ENCODE data around the gene NAP1L3.

The NAP1L3 gene, protein sequence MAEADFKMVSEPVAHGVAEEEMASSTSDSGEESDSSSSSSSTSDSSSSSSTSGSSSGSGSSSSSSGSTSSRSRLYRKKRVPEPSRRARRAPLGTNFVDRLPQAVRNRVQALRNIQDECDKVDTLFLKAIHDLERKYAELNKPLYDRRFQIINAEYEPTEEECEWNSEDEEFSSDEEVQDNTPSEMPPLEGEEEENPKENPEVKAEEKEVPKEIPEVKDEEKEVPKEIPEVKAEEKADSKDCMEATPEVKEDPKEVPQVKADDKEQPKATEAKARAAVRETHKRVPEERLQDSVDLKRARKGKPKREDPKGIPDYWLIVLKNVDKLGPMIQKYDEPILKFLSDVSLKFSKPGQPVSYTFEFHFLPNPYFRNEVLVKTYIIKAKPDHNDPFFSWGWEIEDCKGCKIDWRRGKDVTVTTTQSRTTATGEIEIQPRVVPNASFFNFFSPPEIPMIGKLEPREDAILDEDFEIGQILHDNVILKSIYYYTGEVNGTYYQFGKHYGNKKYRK
- total RNA-seq, result 7.8 to 8.1 reads per million in 2 donors

DNA sequence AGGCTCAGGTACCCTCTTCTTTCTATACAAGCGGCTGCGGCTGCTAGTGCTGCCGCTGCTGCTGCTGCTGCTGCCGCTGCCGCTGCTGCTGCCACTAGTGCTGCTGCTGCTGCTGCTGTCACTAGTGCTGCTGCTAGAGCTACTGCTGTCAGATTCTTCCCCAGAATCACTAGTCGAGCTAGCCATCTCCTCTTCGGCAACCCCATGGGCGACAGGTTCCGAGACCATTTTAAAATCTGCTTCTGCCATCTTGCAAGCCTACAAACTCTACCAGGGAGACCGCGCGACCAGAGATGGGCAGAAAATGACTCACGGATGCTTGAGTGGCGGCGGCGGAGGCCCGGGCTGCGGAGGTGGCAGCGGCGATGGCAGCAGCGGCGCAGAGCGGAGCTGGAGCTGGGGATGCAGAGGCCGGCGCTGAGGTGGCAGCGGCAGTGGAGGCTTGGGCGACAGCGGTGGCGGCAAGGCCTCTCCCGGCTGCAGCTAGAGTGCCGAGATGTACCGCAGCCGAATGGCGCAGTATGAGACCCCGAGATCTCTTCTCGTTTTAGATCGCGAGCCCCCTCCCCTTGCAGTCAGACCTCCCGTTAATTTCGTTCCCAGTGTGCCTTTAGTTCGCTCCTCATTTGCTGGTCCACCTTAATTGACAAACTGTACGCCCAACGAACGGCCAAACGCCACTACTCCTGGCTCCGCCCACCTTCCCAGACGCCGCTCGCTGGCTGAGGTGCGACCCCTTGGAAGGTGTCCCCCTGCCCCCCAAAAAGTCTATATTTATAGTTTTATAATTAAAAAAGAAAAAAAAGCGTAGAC lies at the start of gene NAP1L3:
TSS of gene NAP1L3 (minus strand) at position 523 of the 813 bp plus-strand sequence. CDS start at position 249, 274 bp downstream.
- peak; percentile 8 to 85 (median 45) for DNase-seq

- no peak for DNase-seq
Measured at GRCh38 chrX:93711076-93711475, 37.7 kb upstream of the NAP1L3 start.

DNA sequence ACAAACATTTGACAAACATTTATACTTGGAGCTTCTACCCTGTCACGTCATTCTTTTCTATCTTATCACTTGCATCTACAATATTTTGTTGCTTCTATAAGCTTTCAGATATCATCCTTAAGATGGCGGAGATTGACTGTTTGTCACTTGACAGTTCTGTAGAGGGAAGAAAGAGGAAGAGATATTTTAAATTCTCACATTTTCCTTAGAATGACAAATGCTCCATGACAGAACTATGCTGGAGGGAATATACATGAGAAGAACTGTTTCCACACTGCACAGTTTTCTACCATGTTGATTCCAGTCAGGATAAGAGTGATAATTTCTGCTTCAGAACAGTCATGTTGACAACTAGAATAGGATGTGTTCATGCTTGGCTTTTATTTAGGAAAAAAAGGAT lies 30.3 kb upstream of the NAP1L3 start:
- no peak for DNase-seq

GRCh38 chrX:93695981-93696380 lies 22.6 kb upstream of the NAP1L3 start:
- no peak for DNase-seq

DNA sequence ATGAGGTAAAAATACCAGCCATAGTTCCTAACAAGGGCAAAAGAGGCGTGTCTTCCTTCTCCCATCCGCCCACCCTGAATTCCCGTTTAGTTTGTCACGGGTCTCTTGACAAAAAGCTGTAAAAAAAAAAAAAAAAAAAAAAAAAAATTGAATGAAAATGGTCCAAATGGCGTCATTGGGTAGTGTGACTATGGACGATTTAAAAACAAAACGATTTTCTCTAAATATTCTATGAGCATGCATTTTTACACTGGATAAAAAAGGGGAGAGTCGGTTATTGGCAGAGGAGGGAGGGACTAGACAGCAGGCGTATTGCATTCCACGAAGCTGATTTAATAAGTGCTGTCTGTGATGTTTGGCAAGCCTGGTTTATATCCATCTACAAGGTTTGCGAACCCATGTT lies 492 bp upstream of the NAP1L3 start, which contains the start of gene FAM133A:
TSS of gene FAM133A (plus strand) at position 338 of the 403 bp plus-strand sequence. CDS start 35,214 bp downstream, outside the sequence.
- DNase-seq, result peak in 1 of 5 experiments; percentile 13

DNA sequence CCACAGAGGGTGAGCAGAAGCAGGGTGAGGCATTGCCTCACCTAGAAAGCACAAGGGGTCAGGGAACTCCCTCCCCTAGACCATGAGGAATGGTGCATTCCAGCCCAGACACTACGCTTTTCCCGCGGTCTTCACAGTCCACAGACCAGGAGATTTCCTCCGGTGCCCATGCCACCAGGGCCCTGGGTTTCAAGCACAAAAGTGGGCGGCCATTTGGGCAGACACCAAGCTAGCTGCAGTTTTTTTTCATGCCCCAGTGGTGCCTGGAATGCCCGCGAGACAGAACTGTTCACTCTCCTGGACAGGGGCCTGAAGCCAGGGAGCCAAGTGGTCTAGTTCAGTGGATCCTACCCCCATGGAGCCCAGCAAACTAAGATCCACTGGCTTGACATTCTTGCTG lies 12.8 kb downstream of the NAP1L3 start:
- DNase-seq, result no peak

DNA sequence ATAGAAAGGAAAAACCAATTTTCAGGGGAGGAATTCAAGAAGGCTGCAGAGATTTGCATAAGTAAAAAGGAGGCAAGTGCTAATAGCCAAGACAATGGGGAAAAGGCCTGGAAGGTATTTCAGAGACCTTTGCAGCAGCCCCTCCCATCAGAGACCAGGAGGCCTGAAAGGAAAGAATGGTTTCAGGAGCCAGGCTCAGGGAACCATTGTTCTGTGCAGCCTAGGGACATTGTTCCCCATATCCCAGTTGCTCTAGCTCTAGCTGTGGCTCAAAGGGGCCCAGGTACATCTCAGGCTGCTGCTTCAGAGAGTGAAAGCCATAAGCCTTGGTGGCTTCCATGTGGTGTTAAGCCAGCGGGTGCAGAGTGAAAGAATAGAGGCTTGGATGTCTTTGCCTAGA lies 24.0 kb downstream of the NAP1L3 start:
- DNase-seq, result no peak

DNA sequence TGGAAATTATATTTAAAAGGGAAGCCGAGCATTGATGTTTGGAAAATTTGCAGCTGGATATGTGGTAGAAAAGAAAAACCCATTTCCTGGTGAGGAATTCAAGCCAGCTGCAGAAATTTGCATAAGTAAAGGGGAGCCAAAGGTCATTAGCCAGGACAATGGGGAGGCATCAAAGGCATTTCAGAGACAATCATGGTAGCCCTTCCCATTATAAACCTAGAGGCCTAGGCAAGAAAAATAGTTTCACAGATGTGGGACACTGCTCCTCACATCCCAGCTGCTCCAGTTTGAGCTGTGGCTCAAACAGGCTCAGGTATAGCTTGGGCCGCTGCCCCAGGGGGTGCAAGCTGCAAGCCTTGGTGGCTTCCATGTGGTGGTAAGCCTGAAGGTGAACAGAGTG lies 35.8 kb downstream of the NAP1L3 start:
- DNase-seq, result no peak

All from T-helper 2 cell (primary cell).